ENCODE measurements around the gene EPAS1.

The EPAS1 gene

DNA sequence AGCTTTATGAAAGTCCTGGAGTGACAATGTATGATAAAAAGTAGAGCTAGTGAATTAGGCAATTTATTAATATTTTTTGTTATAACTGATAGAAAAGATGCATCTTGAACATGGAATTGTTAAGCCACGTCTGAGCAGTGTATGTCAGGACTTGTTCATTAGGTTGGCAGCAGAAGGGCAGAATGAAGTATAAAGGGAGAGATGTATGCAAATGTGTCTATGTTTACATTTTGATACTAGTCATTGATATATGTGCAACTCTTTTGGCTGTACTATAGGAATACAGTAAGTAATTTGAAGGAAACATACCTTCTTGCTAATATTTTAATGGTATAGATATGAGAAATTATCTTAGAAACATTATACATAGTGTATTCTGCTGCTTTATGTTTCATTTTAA, 133.2 kb downstream of the EPAS1 start:
- in situ Hi-C loops (cut with MboI; ENCODE audit: low sequenced_read_pairs): no loop called here

DNA sequence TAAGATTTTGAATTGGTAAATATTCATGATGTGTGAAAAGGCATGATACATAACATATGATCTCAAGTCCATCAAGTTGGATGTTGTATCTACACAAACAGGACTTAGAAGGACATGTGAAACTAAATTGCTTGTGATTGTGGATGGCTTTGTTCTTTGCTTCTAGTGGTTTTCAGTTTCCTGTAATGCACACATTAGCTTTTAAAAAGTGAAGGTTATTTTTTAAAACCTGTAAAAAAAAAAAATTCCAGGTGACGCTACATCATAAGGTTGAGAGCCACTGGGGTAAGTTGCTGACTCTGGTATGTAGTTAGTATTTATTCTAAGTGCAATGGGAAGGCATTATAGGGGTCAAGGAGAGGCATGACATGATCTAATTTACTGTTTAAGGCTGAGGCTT, 133.8 kb downstream of the EPAS1 start:
- in situ Hi-C loops (cut with MboI; ENCODE audit: low sequenced_read_pairs): no loop called here

DNA sequence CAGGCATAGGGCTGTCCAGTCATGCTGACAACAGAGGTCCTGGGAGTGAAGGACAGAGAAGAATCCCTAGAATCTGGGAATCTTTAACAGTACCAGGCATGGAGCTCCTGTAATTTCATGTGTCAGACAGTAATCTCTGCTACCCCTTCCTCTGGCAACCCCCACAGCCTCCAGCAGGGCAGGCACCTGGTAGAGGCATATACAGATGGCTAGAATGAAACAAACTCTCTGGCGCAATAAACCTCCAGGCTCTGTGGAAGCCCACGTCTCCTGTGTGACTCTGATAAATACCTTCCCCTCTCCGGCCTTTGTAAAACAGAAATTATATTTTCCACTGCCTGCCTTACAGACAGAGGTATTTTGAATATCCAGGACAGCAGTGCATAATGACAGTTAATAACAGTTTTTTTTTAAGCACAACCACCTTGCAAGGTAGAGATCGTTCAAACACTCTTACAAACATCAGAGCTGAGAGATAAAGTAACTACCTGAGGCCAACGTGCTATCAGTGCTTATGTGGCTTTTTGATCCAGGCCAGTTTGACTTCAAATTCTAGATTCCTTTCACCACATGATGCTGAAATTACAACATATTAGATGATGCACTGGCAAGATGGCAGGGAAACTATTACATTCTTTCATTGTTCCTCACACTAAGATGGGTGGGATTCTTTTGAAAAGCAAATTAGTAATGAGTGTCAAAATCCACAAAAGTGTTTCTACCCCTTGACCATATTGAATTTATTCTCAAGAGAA, 134.5 kb downstream of the EPAS1 start:
- in situ Hi-C loops (cut with MboI; ENCODE audit: low sequenced_read_pairs): no loop called here

DNA sequence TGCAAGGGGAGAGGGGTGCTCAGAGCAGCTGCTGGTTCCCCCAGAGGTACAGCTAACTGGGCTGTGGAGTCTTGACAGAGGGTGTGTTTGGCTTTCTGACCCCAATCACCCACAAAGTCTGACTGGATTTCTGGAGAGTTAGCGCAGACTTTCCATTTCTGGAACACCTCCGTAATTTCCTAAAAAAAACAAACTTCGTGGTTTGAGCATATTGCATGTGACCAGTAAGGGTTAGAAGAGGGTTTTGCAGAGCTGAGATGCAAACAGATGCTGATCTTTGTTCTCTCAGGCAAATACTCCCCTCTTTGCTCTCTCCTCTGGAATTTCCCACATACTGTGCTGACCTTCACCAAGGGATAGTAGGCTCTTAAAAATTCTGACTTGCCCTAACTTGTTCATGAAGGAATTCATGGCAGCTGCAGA, 137.7 kb downstream of the EPAS1 start:
- in situ Hi-C loops (cut with MboI; ENCODE audit: low sequenced_read_pairs): no loop called here

DNA sequence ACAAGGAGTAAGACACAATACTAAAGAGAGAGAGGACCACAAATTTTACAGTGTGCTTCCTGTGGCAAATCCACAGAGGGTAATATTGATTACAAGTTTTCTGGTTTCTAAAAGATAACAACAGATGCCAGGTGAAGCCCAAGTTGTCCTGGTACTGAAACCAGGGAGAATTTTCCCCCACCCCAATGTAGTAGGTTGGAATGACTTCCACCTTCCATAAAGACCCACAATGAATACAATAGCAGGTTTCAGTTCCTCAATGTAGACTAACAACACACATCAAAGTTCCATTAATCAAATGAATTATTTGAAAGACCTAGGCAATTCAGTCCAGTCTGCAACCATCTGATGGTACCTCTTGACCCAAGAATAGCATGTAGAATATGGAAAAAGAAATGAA, 138.1 kb downstream of the EPAS1 start:
- in situ Hi-C loops (cut with MboI; ENCODE audit: low sequenced_read_pairs): no loop called here

DNA sequence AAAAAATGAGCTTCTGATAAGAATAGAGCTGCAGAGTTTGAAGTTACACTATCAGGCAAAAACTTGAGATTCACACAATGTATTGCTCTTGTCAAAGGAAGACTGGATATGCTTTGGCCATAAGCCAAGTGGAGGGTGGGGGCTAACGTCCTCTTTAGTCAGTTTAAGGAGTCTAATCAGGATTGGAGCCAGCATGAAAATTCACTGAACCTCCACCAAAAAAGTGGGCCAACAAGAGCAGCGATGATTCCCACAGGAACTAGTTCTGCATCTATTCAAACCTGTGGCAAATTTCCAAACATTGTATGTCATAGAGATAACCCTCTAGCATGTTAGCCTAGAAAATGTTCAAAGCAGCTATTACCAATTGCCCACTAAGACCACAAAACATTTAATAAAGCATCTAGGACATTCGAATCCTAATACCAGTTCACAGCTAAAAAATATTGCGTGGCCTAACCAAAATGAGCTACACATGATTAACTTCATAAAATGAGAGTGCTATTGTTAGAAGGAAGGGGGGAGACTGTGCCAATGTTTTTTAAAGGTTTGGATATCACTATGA, 138.7 kb downstream of the EPAS1 start:
- in situ Hi-C loops (cut with MboI; ENCODE audit: low sequenced_read_pairs): no loop called here

All from HL-60/S4 treated with retinoic acid at 250 ng/mL for 4 days and 3 days (cell line).